WTC11 (cell line): ENCODE measurements around the gene TRAF3IP1. TPM values are rescaled to one million over a fixed set of nuclear protein-coding genes. Genes with fewer than 3 reads are reported as not detected.

Experiments used
- ATAC-seq: fragments of 200-7000 bp; cut with Tn5 transposase; 2 replicates; pipeline ENCODE4 v1.10.0; 2021; ENCODE audit warnings: mild to moderate bottlenecking, moderate library complexity
- CTCF ChIA-PET: fragments of 300-600 bp; sonication (Branson Sonifier 250); formaldehyde crosslinking; loops from one replicate; lab custom pipeline; 2021; ENCODE audit warnings: antibody characterized with exemption; lab: Charles Lee
- POLR2A ChIA-PET: fragments of 350-600 bp; sonication (Branson Sonifier 250); formaldehyde crosslinking; loops from one replicate; lab custom pipeline; 2021; ENCODE audit warnings: antibody characterized with exemption; lab: Charles Lee
- DNase-seq: peaks from one replicate; pipeline ENCODE4 v3.0.0; 2021; ENCODE audit warnings: low spot score
- H3K27ac Mint-ChIP-seq: 2 replicates; pipeline ENCODE4 v1.8.0; 2021; ENCODE audit warnings: mixed read lengths
- H3K27me3 Mint-ChIP-seq: 2 replicates; pipeline ENCODE4 v1.8.0; 2021; ENCODE audit warnings: low read depth, mild to moderate bottlenecking, moderate library complexity, mixed read lengths
- H3K36me3 Mint-ChIP-seq: 2 replicates; pipeline ENCODE4 v1.8.0; 2021; ENCODE audit warnings: mixed read lengths
- H3K4me1 Mint-ChIP-seq: 2 replicates; pipeline ENCODE4 v1.8.0; 2022; ENCODE audit warnings: mixed read lengths
- H3K4me3 Mint-ChIP-seq: 2 replicates; pipeline ENCODE4 v1.8.0; 2021; ENCODE audit warnings: mild to moderate bottlenecking, moderate library complexity, mixed read lengths
- H3K9me3 Mint-ChIP-seq: 2 replicates; pipeline ENCODE4 v1.8.0; 2021; ENCODE audit warnings: mixed read lengths
- CREB1 ChIP-seq: sonication (generic); formaldehyde crosslinking; IDR thresholded peaks from 2 replicates; pipeline ENCODE4 v1.8.0; 2023; ENCODE audit warnings: mild to moderate bottlenecking, missing genetic modification reagents
- CREM ChIP-seq: sonication (generic); formaldehyde crosslinking; IDR thresholded peaks from 2 replicates; pipeline ENCODE4 v1.8.1; 2022; ENCODE audit warnings: mild to moderate bottlenecking, missing genetic modification reagents, moderate library complexity
- GTF2I ChIP-seq: fragments of 250-450 bp; sonication (Bioruptor Pico); conservative IDR thresholded peaks from 2 replicates; pipeline ENCODE4 v1.4.0; 2021; ENCODE audit warnings: mild to moderate bottlenecking
- MXD4 ChIP-seq: fragments of 250-450 bp; sonication (Bioruptor Pico); IDR thresholded peaks from 2 replicates; pipeline ENCODE4 v1.8.0; 2021; ENCODE audit warnings: mild to moderate bottlenecking, moderate library complexity, borderline replicate concordance
- OVOL2 ChIP-seq: fragments of 250-450 bp; sonication (Bioruptor Pico); IDR thresholded peaks from 2 replicates; pipeline ENCODE4 v1.9.0; 2021; ENCODE audit warnings: mild to moderate bottlenecking, borderline replicate concordance
- ZNF138 ChIP-seq: sonication (generic); formaldehyde crosslinking; conservative IDR thresholded peaks from 2 replicates; pipeline ENCODE4 v1.8.1; 2022; ENCODE audit warnings: mild to moderate bottlenecking, moderate library complexity, missing genetic modification reagents
- ZNF219 ChIP-seq: sonication (generic); formaldehyde crosslinking; IDR thresholded peaks from 2 replicates; pipeline ENCODE4 v1.8.0; 2023; ENCODE audit warnings: missing genetic modification reagents, mild to moderate bottlenecking, borderline replicate concordance
- total RNA-seq: library from RNA; stranded (reverse); gene quantifications from 3 replicates; pipeline ENCODE4 v1.2.3, GENCODE V29; 2021
- TF ChIP-seq, protein P1 (sequence below): sonication (generic); formaldehyde crosslinking; IDR thresholded peaks from 2 replicates; pipeline ENCODE4 v1.8.0; 2023; ENCODE audit warnings: mild to moderate bottlenecking, missing genetic modification reagents
- TF ChIP-seq, protein P2 (sequence below): sonication (generic); formaldehyde crosslinking; IDR thresholded peaks from 2 replicates; pipeline ENCODE4 v1.8.1; 2023; ENCODE audit warnings: mild to moderate bottlenecking, missing genetic modification reagents, borderline replicate concordance
- TF ChIP-seq, protein P3 (sequence below): sonication (generic); formaldehyde crosslinking; IDR thresholded peaks from 2 replicates; pipeline ENCODE4 v1.8.0; 2022; ENCODE audit warnings: mild to moderate bottlenecking, missing genetic modification reagents
- TF ChIP-seq, protein P4 (sequence below): sonication (generic); formaldehyde crosslinking; conservative IDR thresholded peaks from 2 replicates; pipeline ENCODE4 v1.8.1; 2022; ENCODE audit warnings: mild to moderate bottlenecking, missing genetic modification reagents
- TF ChIP-seq, protein P5 (sequence below): sonication (generic); formaldehyde crosslinking; IDR thresholded peaks from 2 replicates; pipeline ENCODE4 v1.8.1; 2022; ENCODE audit warnings: mild to moderate bottlenecking, moderate library complexity, missing genetic modification reagents

The TRAF3IP1 gene
- total RNA-seq, 1 experiment from 2014 or later: 18.7 TPM

DNA sequence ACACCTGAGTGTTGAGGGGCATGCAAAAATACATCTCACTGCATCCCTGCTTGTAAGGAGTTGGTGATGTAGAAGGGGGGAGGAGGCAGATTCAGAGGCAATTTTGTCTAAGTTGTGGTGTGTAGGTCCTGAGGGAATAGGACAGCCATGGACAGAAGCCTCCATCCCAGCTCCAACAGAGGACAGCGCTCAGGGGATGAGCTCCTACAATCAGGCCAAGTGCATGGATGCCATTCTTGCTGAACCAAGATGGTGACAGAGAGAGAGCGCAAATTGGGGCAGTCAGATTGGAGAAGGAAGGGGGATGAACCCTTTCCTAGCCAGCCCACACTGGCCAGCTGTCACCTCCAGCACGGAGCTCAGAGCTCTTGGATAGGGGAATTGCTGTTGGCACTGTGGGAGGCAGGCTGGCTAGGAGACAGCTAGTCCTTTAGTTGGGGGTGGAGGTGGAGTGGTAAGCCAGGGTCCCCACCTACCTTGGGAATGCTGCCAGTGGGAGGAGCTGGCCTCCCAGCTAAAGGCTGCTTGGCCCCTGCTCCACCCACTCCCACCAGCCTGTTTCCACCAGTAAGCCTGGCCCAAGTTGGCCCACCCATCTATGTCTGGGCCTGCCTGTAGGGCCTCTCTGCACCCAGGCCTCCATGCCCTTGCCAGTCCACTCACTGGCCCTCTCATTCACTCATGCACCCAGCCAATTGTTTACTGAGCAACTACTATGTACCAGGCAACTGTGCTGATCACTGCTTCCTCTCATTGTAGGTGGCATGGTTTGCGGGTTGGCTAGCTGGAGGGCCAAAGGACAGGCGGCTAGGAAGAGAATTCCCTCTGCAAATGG lies 29.4 kb upstream of the TRAF3IP1 start:
- no peak overlapping the region for H3K27ac Mint-ChIP-seq
- no peaks in the 10 kb centered on the region for H3K36me3 Mint-ChIP-seq
- POLR2A ChIA-PET: interaction anchor here (0.6 kb wide), 1 partner anchor 13 kb away, joined by 3 read pairs; no protein-coding TSS in a partner anchor
- DNase-seq (no peak), ATAC-seq (no peak)
- CTCF ChIA-PET: interaction anchor here (0.7 to 3.7 kb wide), 5 partner anchors 13 to 67 kb away, joined by 3 to 24 read pairs (median 5); no protein-coding TSS in a partner anchor
- H3K4me3 Mint-ChIP-seq: no peak overlapping the region
- no peaks in the 10 kb centered on the region for H3K9me3 Mint-ChIP-seq
- peaks cover 9% of the 10 kb centered on the region; the same call in 1 of the 2 replicates for H3K27me3 Mint-ChIP-seq
- TF ChIP-seq OVOL2 (no peak), CREM (CRISPR knock-in tag) (no peak), CREB1 (CRISPR knock-in tag) (no peak), GTF2I (CRISPR knock-in tag) (no peak)
- TF ChIP-seq, protein P1, sequence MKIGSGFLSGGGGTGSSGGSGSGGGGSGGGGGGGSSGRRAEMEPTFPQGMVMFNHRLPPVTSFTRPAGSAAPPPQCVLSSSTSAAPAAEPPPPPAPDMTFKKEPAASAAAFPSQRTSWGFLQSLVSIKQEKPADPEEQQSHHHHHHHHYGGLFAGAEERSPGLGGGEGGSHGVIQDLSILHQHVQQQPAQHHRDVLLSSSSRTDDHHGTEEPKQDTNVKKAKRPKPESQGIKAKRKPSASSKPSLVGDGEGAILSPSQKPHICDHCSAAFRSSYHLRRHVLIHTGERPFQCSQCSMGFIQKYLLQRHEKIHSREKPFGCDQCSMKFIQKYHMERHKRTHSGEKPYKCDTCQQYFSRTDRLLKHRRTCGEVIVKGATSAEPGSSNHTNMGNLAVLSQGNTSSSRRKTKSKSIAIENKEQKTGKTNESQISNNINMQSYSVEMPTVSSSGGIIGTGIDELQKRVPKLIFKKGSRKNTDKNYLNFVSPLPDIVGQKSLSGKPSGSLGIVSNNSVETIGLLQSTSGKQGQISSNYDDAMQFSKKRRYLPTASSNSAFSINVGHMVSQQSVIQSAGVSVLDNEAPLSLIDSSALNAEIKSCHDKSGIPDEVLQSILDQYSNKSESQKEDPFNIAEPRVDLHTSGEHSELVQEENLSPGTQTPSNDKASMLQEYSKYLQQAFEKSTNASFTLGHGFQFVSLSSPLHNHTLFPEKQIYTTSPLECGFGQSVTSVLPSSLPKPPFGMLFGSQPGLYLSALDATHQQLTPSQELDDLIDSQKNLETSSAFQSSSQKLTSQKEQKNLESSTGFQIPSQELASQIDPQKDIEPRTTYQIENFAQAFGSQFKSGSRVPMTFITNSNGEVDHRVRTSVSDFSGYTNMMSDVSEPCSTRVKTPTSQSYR: no peak
- peaks cover 20% of the 10 kb centered on the region for H3K4me1 Mint-ChIP-seq

DNA sequence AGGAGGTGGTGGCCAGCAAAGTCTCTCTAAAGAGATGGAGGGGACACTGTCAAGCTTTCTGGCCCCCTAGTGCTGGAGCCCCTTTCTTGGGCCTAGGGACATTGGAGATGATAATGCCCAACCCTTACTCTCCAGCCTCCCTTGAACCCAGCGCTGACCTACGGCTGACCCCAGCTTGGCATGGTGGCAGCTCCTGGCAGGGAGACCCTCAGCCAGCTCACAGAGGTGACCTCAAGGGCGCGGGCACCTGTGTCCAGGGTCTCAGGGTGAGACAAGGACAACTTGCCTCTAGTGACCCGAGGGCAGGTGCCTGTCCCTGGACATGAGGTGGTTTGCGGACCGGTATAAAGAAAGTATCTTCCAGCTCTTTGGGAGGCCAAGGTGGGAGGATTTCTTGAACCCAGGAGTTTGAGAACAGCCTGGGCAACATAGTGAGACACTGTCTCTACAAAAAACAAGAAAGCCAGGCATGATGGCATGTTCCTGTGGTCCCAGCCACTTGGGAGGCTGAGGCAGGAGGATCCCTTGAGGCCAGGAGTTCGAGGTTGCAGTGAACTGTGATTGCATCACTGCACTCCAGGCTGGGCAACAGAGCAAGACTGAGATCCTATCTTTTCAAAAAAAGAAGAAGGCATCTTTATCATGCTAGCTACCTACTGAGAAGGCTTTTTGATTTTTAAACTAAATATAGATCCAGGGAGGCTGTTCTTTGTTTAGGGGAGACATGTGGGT lies 28.6 kb upstream of the TRAF3IP1 start:
- Mint-ChIP-seq H3K4me3 (no peak overlapping the region), H3K27ac (no peak overlapping the region), H3K9me3 (no peaks in the 10 kb centered on the region), H3K36me3 (no peaks in the 10 kb centered on the region), H3K4me1 (peaks cover 20% of the 10 kb centered on the region), H3K27me3 (peaks cover 9% of the 10 kb centered on the region; the same call in 1 of the 2 replicates)
- ChIA-PET POLR2A (no interaction called here), CTCF (interaction anchor here (1.3 to 3.7 kb wide), 3 partner anchors 13 to 19 kb away, joined by 4 to 24 read pairs (median 9); no protein-coding TSS in a partner anchor)
- TF ChIP-seq, protein P2, sequence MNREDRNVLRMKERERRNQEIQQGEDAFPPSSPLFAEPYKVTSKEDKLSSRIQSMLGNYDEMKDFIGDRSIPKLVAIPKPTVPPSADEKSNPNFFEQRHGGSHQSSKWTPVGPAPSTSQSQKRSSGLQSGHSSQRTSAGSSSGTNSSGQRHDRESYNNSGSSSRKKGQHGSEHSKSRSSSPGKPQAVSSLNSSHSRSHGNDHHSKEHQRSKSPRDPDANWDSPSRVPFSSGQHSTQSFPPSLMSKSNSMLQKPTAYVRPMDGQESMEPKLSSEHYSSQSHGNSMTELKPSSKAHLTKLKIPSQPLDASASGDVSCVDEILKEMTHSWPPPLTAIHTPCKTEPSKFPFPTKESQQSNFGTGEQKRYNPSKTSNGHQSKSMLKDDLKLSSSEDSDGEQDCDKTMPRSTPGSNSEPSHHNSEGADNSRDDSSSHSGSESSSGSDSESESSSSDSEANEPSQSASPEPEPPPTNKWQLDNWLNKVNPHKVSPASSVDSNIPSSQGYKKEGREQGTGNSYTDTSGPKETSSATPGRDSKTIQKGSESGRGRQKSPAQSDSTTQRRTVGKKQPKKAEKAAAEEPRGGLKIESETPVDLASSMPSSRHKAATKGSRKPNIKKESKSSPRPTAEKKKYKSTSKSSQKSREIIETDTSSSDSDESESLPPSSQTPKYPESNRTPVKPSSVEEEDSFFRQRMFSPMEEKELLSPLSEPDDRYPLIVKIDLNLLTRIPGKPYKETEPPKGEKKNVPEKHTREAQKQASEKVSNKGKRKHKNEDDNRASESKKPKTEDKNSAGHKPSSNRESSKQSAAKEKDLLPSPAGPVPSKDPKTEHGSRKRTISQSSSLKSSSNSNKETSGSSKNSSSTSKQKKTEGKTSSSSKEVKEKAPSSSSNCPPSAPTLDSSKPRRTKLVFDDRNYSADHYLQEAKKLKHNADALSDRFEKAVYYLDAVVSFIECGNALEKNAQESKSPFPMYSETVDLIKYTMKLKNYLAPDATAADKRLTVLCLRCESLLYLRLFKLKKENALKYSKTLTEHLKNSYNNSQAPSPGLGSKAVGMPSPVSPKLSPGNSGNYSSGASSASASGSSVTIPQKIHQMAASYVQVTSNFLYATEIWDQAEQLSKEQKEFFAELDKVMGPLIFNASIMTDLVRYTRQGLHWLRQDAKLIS (CRISPR knock-in tag): no peak
- TF ChIP-seq ZNF138 (CRISPR knock-in tag): no peak
- no peak for TF ChIP-seq MXD4 (CRISPR knock-in tag)
- TF ChIP-seq ZNF219: no peak
- TF ChIP-seq, protein P3, sequence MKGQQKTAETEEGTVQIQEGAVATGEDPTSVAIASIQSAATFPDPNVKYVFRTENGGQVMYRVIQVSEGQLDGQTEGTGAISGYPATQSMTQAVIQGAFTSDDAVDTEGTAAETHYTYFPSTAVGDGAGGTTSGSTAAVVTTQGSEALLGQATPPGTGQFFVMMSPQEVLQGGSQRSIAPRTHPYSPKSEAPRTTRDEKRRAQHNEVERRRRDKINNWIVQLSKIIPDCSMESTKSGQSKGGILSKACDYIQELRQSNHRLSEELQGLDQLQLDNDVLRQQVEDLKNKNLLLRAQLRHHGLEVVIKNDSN (CRISPR knock-in tag): no peak
- no peak for TF ChIP-seq GTF2I (CRISPR knock-in tag)
- TF ChIP-seq, protein P4, sequence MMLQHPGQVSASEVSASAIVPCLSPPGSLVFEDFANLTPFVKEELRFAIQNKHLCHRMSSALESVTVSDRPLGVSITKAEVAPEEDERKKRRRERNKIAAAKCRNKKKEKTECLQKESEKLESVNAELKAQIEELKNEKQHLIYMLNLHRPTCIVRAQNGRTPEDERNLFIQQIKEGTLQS (CRISPR knock-in tag): no peak
- TF ChIP-seq, protein P5, sequence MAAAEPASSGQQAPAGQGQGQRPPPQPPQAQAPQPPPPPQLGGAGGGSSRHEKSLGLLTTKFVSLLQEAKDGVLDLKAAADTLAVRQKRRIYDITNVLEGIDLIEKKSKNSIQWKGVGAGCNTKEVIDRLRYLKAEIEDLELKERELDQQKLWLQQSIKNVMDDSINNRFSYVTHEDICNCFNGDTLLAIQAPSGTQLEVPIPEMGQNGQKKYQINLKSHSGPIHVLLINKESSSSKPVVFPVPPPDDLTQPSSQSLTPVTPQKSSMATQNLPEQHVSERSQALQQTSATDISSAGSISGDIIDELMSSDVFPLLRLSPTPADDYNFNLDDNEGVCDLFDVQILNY (CRISPR knock-in tag): no peak
- ATAC-seq: no peak
- DNase-seq: no peak
